Glutamatergic neuron (in vitro differentiated cells): ENCODE results near the gene CDH24. TPM values are rescaled to one million over a fixed set of nuclear protein-coding genes. Genes with fewer than 3 reads are reported as not detected.

ENCODE experiments used
- DNase-seq: peaks from one replicate; pipeline ENCODE4 v3.0.0; 2022
- H3K27ac Mint-ChIP-seq: one replicate; pipeline ENCODE4 v1.8.0; 2020; ENCODE audit warnings: mild to moderate bottlenecking, mixed read lengths, inconsistent platforms; ENCODE audit not compliant: unreplicated experiment
- H3K27me3 Mint-ChIP-seq: one replicate; pipeline ENCODE4 v1.8.0; 2020; ENCODE audit warnings: mild to moderate bottlenecking, moderate library complexity, mixed read lengths, inconsistent platforms; ENCODE audit not compliant: unreplicated experiment
- H3K36me3 Mint-ChIP-seq: one replicate; pipeline ENCODE4 v1.8.0; 2020; ENCODE audit warnings: mild to moderate bottlenecking, mixed read lengths, inconsistent platforms; ENCODE audit not compliant: unreplicated experiment
- H3K4me1 Mint-ChIP-seq: one replicate; pipeline ENCODE4 v1.8.0; 2020; ENCODE audit warnings: mild to moderate bottlenecking, low read depth, mixed read lengths, inconsistent platforms; ENCODE audit not compliant: unreplicated experiment
- H3K4me3 Mint-ChIP-seq: one replicate; pipeline ENCODE4 v1.8.0; 2020; ENCODE audit warnings: mild to moderate bottlenecking, mixed read lengths, inconsistent platforms; ENCODE audit not compliant: unreplicated experiment
- H3K9me3 Mint-ChIP-seq: one replicate; pipeline ENCODE4 v1.8.0; 2020; ENCODE audit warnings: mild to moderate bottlenecking, moderate library complexity, mixed read lengths, inconsistent platforms; ENCODE audit not compliant: unreplicated experiment
- CTCF ChIP-seq: fragments of 200-600 bp; sonication (generic); IDR thresholded peaks from one replicate; pipeline ENCODE4 v1.5.0; 2021; ENCODE audit not compliant: partially characterized antibody, unreplicated experiment
- long read RNA-seq: library from polyadenylated mRNA; unstranded; transcript quantifications from one replicate; pipeline ENCODE4 v2.0.0, GENCODE V29; 2020; ENCODE audit not compliant: unreplicated experiment
- total RNA-seq: library from RNA; stranded (reverse); fragmentation: NEBNext Ultra II Directional; extraction: Animal tissue kit (Norgen Biotek cat#: 25700); gene quantifications from one replicate; pipeline ENCODE4 v1.2.1, GENCODE V29; 2021; ENCODE audit not compliant: unreplicated experiment

Gene CDH24
- 164 TPM for total RNA-seq
- long read RNA-seq, partial matches to known transcripts, result 2 of 2 reads
- long read RNA-seq, other reads (novel, unspliced or antisense), result 0 of 2 reads

GRCh38 chr14:23056956-23057756, at the start of gene CDH24:
Gene CDH24 (minus strand): TSS chr14:23057520. CDS start chr14:23055733, 1,787 bp downstream.
- TF ChIP-seq CTCF, result no peak
- H3K4me1 Mint-ChIP-seq, result peaks cover 38% of the 10 kb centered on the region

GRCh38 chr14:23106747-23107045, 49.4 kb upstream of the CDH24 start:
- TF ChIP-seq CTCF, result no peak
- Mint-ChIP-seq H3K4me3 (peak overlapping the region; percentile 52), H3K27ac (no peak overlapping the region), H3K4me1 (no peaks in the 10 kb centered on the region), H3K27me3 (peaks cover 6% of the 10 kb centered on the region), H3K9me3 (peaks cover 9% of the 10 kb centered on the region), H3K36me3 (peaks cover 11% of the 10 kb centered on the region)
- no peak for DNase-seq

More at GRCh38 chr14:23056956-23057756, at the start of gene CDH24:
- peak within 1 kb of the TSS; percentile 88 for H3K27ac Mint-ChIP-seq
- DNase-seq, result peak; percentile 86
- H3K27me3 Mint-ChIP-seq, result peaks cover 18% of the 10 kb centered on the region
- H3K36me3 Mint-ChIP-seq, result no peaks in the 10 kb centered on the region
- peaks cover 11% of the 10 kb centered on the region for H3K9me3 Mint-ChIP-seq
- H3K4me3 Mint-ChIP-seq, result peak within 1 kb of the TSS; percentile 94

GRCh38 chr14:23105348-23105824, 48.1 kb upstream of the CDH24 start:
- Mint-ChIP-seq H3K27ac (no peak overlapping the region), H3K36me3 (peaks cover 11% of the 10 kb centered on the region), H3K27me3 (peaks cover 6% of the 10 kb centered on the region), H3K9me3 (peaks cover 9% of the 10 kb centered on the region), H3K4me3 (no peak overlapping the region), H3K4me1 (no peaks in the 10 kb centered on the region)
- no peak for DNase-seq
- TF ChIP-seq CTCF, result no peak

GRCh38 chr14:23104591-23105347, 47.4 kb upstream of the CDH24 start, which contains the start of gene CIROP:
Gene CIROP (minus strand): TSS chr14:23104989. CDS start chr14:23104920, 69 bp downstream.
- H3K36me3 Mint-ChIP-seq, result peaks cover 11% of the 10 kb centered on the region
- H3K27me3 Mint-ChIP-seq, result peaks cover 7% of the 10 kb centered on the region
- TF ChIP-seq CTCF, result no peak
- DNase-seq, result no peak
- no peak within 1 kb of the TSS for H3K27ac Mint-ChIP-seq
- no peaks in the 10 kb centered on the region for H3K4me1 Mint-ChIP-seq
- H3K9me3 Mint-ChIP-seq, result peaks cover 9% of the 10 kb centered on the region
- H3K4me3 Mint-ChIP-seq, result no peak within 1 kb of the TSS
